ENCODE measurements around the gene CA5A. TPM values are rescaled to one million over a fixed set of nuclear protein-coding genes. Genes with fewer than 3 reads are reported as not detected.
A peak's percentile ranks its signal among the peaks of the same experiment; 100 is the strongest.

Gene CA5A
- total and polyA plus RNA-seq, 2 of the 13 experiments (the other 11 are each of a cell fraction or from before 2014, with no cell fraction given): 66.8 to 106 TPM

- TF ChIP-seq ZNF646 (CRISPR knock-in tag; IDR thresholded peaks at IDR 0.05): 0 out of 2 replicates have a peak, but pooled peaks have one; percentile 37
- no peak for TF ChIP-seq NFRKB (IDR thresholded peaks at IDR 0.05)
- TF ChIP-seq ZNF546 (CRISPR knock-in tag; conservative IDR thresholded peaks at IDR 0.05): peak; percentile 23; the same call in 1 of the 2 replicates
- TF ChIP-seq, protein P1, sequence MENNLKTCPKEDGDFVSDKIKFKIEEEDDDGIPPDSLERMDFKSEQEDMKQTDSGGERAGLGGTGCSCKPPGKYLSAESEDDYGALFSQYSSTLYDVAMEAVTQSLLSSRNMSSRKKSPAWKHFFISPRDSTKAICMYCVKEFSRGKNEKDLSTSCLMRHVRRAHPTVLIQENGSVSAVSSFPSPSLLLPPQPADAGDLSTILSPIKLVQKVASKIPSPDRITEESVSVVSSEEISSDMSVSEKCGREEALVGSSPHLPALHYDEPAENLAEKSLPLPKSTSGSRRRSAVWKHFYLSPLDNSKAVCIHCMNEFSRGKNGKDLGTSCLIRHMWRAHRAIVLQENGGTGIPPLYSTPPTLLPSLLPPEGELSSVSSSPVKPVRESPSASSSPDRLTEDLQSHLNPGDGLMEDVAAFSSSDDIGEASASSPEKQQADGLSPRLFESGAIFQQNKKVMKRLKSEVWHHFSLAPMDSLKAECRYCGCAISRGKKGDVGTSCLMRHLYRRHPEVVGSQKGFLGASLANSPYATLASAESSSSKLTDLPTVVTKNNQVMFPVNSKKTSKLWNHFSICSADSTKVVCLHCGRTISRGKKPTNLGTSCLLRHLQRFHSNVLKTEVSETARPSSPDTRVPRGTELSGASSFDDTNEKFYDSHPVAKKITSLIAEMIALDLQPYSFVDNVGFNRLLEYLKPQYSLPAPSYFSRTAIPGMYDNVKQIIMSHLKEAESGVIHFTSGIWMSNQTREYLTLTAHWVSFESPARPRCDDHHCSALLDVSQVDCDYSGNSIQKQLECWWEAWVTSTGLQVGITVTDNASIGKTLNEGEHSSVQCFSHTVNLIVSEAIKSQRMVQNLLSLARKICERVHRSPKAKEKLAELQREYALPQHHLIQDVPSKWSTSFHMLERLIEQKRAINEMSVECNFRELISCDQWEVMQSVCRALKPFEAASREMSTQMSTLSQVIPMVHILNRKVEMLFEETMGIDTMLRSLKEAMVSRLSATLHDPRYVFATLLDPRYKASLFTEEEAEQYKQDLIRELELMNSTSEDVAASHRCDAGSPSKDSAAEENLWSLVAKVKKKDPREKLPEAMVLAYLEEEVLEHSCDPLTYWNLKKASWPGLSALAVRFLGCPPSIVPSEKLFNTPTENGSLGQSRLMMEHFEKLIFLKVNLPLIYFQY (CRISPR knock-in tag; IDR thresholded peaks at IDR 0.05; ENCODE audit: borderline replicate concordance): peak; percentile 41; the same call in 1 of the 2 replicates
- TF ChIP-seq CAMTA2 (CRISPR knock-in tag; IDR thresholded peaks at IDR 0.05; ENCODE audit: borderline replicate concordance): 0 out of 2 replicates have a peak, but pooled peaks have one; percentile 41
- TF ChIP-seq RXRA (CRISPR knock-in tag; IDR thresholded peaks at IDR 0.05): peak; percentile 67; the same call in 1 of the 2 replicates
- peak; percentile 87; the same call in 1 of the 2 replicates for TF ChIP-seq ZNF737 (CRISPR knock-in tag; IDR thresholded peaks at IDR 0.05; ENCODE audit: borderline replicate concordance)
- peak; percentile 72 to 73 for TF ChIP-seq NR2F1 (CRISPR knock-in tag; IDR thresholded peaks at IDR 0.05)
- TF ChIP-seq, protein P2, sequence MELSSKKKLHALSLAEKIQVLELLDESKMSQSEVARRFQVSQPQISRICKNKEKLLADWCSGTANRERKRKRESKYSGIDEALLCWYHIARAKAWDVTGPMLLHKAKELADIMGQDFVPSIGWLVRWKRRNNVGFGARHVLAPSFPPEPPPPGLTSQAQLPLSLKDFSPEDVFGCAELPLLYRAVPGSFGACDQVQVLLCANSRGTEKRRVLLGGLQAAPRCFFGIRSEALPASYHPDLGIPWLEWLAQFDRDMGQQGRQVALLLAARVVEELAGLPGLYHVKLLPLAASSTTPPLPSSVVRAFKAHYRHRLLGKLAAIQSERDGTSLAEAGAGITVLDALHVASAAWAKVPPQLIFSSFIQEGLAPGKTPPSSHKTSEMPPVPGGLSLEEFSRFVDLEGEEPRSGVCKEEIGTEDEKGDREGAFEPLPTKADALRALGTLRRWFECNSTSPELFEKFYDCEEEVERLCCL (CRISPR knock-in tag; IDR thresholded peaks at IDR 0.05; ENCODE audit: borderline replicate concordance): no peak
- TF ChIP-seq GZF1 (CRISPR knock-in tag; IDR thresholded peaks at IDR 0.05): no peak; the same call in 1 of the 2 replicates
- TF ChIP-seq KLF12 (CRISPR knock-in tag; IDR thresholded peaks at IDR 0.05; ENCODE audit: borderline replicate concordance): 0 out of 2 replicates have a peak, but pooled peaks have one; percentile 32
- TF ChIP-seq ZNF143 (CRISPR knock-in tag; IDR thresholded peaks at IDR 0.05): no peak
- peak; percentile 12; the same call in 1 of the 2 replicates for TF ChIP-seq YEATS2 (CRISPR knock-in tag; IDR thresholded peaks at IDR 0.05; ENCODE audit: borderline replicate concordance)
- TF ChIP-seq MTERF4 (CRISPR knock-in tag; IDR thresholded peaks at IDR 0.05): peak; percentile 57; the same call in 1 of the 2 replicates
- no peak for TF ChIP-seq NCOA5 (CRISPR knock-in tag; IDR thresholded peaks at IDR 0.05)
These were observed 94.0 kb downstream of the CA5A start (continued) for GRCh38 chr16:87842209-87842869.
